HG03139 (cell line): Measurements from ENCODE around the gene ATAD2B.

ENCODE experiments used
- ATAC-seq: cut with Tn5 transposase; IDR thresholded peaks from one replicate; pipeline ENCODE4 v1.9.1; 2021; ENCODE audit not compliant: unreplicated experiment

ATAD2B gene

GRCh38 chr2:23838996-23839395 lies 87.9 kb downstream of the ATAD2B start:
- no peak for ATAC-seq

- no peak for ATAC-seq
Observed at GRCh38 chr2:23838581-23838980, 88.3 kb downstream of the ATAD2B start.

GRCh38 chr2:23837871-23838270 lies 89.1 kb downstream of the ATAD2B start:
- no peak for ATAC-seq

- no peak for ATAC-seq
Observed at GRCh38 chr2:23836971-23837565, 89.9 kb downstream of the ATAD2B start.

- ATAC-seq = no peak
Observed at GRCh38 chr2:23836505-23836904, 90.4 kb downstream of the ATAD2B start.

GRCh38 chr2:23835988-23836387 lies 90.9 kb downstream of the ATAD2B start:
- ATAC-seq = no peak

- ATAC-seq = no peak
Observed at GRCh38 chr2:23835423-23835822, 91.5 kb downstream of the ATAD2B start.

GRCh38 chr2:23828986-23829385 lies 97.9 kb downstream of the ATAD2B start:
- no peak for ATAC-seq

GRCh38 chr2:23828256-23828980 lies 98.5 kb downstream of the ATAD2B start:
- ATAC-seq = no peak

GRCh38 chr2:23827287-23827686 lies 99.6 kb downstream of the ATAD2B start:
- no peak for ATAC-seq

- ATAC-seq = no peak
Observed at GRCh38 chr2:23826771-23827170, 100.2 kb downstream of the ATAD2B start.

GRCh38 chr2:23826040-23826439 lies 100.9 kb downstream of the ATAD2B start:
- ATAC-seq = no peak

- no peak for ATAC-seq
Observed at GRCh38 chr2:23824777-23825212, 102.1 kb downstream of the ATAD2B start.

GRCh38 chr2:23823863-23824262 lies 103.1 kb downstream of the ATAD2B start:
- ATAC-seq = no peak

- no peak for ATAC-seq
Observed at GRCh38 chr2:23814963-23815362, 112.0 kb downstream of the ATAD2B start.

GRCh38 chr2:23813438-23813837 lies 113.5 kb downstream of the ATAD2B start:
- no peak for ATAC-seq

- no peak for ATAC-seq
Observed at GRCh38 chr2:23809150-23809549, 117.8 kb downstream of the ATAD2B start.

GRCh38 chr2:23806665-23807249 lies 120.2 kb downstream of the ATAD2B start:
- no peak for ATAC-seq

GRCh38 chr2:23806201-23806600 lies 120.7 kb downstream of the ATAD2B start:
- ATAC-seq = no peak

GRCh38 chr2:23803965-23804542 lies 122.9 kb downstream of the ATAD2B start:
- no peak for ATAC-seq

- ATAC-seq = no peak
Observed at GRCh38 chr2:23803264-23803964, 123.5 kb downstream of the ATAD2B start.
